ENCODE measurements around the gene ST7. TPM values are rescaled to one million over a fixed set of nuclear protein-coding genes. Genes with fewer than 3 reads are reported as not detected.

Gene ST7
- total RNA-seq, 1 experiment from 2014 or later: 38.2 TPM

- Mint-ChIP-seq H3K27me3 (ENCODE audit: insufficient read depth, unreplicated experiment) (no peaks in the 10 kb centered on the region), H3K27ac (ENCODE audit: unreplicated experiment) (no peak overlapping the region), H3K36me3 (ENCODE audit: insufficient read depth, unreplicated experiment) (peaks cover 20% of the 10 kb centered on the region), H3K4me3 (ENCODE audit: unreplicated experiment) (no peak overlapping the region), H3K4me1 (ENCODE audit: low read depth, unreplicated experiment) (peaks cover 7% of the 10 kb centered on the region), H3K9me3 (ENCODE audit: unreplicated experiment) (no peaks in the 10 kb centered on the region)
- no peaks in the 10 kb centered on the region for H3K27me3 ChIP-seq (replicated peaks; ENCODE audit: control insufficient read depth, insufficient read depth, low read length)
- BruUV-seq (replicated peaks): no TSS peak
- H3K4me3 ChIP-seq (ENCODE audit: low read depth, low read length): no peak overlapping the region
- H3K4me1 ChIP-seq: no peaks in the 10 kb centered on the region
- peaks cover 3% of the 10 kb centered on the region; the same call in 1 of the 2 replicates for H3K36me3 ChIP-seq (ENCODE audit: control insufficient read depth, insufficient read depth, low read length)
- intact Hi-C loops (cut with micrococcal nuclease; ENCODE audit: unreplicated experiment): no loop called here
- DNase-seq: no peak
- no peak for TF ChIP-seq CTCF (IDR thresholded peaks at IDR 0.05; ENCODE audit: insufficient read depth in 1 of 2, low read depth in 1 of 2, low read length in 1 of 2, severe bottlenecking in 1 of 2, unreplicated experiment in 1 of 2)
- ChIA-PET POLR2A (no interaction called here), CTCF (no interaction called here)
- H3K9me3 ChIP-seq: no peaks in the 10 kb centered on the region
Measured at GRCh38 chr7:117218700-117219099, 265.4 kb downstream of the ST7 start.

GRCh38 chr7:117219485-117219884 lies 266.2 kb downstream of the ST7 start:
- H3K36me3 ChIP-seq (ENCODE audit: control insufficient read depth, insufficient read depth, low read length): peaks cover 3% of the 10 kb centered on the region; the same call in 1 of the 2 replicates
- no peaks in the 10 kb centered on the region for H3K27me3 ChIP-seq (replicated peaks; ENCODE audit: control insufficient read depth, insufficient read depth, low read length)
- Mint-ChIP-seq H3K27me3 (ENCODE audit: insufficient read depth, unreplicated experiment) (no peaks in the 10 kb centered on the region), H3K4me1 (ENCODE audit: low read depth, unreplicated experiment) (peaks cover 7% of the 10 kb centered on the region), H3K9me3 (ENCODE audit: unreplicated experiment) (no peaks in the 10 kb centered on the region), H3K27ac (ENCODE audit: unreplicated experiment) (no peak overlapping the region), H3K36me3 (ENCODE audit: insufficient read depth, unreplicated experiment) (peaks cover 20% of the 10 kb centered on the region), H3K4me3 (ENCODE audit: unreplicated experiment) (no peak overlapping the region)
- H3K4me3 ChIP-seq (ENCODE audit: low read depth, low read length): no peak overlapping the region
- BruUV-seq (replicated peaks): no TSS peak
- H3K4me1 ChIP-seq: no peaks in the 10 kb centered on the region
- intact Hi-C loops (cut with micrococcal nuclease; ENCODE audit: unreplicated experiment): no loop called here
- no peaks in the 10 kb centered on the region for H3K9me3 ChIP-seq
- POLR2A ChIA-PET: no interaction called here
- TF ChIP-seq CTCF (IDR thresholded peaks at IDR 0.05; ENCODE audit: insufficient read depth in 1 of 2, low read depth in 1 of 2, low read length in 1 of 2, severe bottlenecking in 1 of 2, unreplicated experiment in 1 of 2): no peak
- CTCF ChIA-PET: no interaction called here
- no peak for DNase-seq

GRCh38 chr7:117220836-117221235 lies 267.5 kb downstream of the ST7 start:
- Mint-ChIP-seq H3K4me3 (ENCODE audit: unreplicated experiment) (no peak overlapping the region), H3K9me3 (ENCODE audit: unreplicated experiment) (no peaks in the 10 kb centered on the region), H3K4me1 (ENCODE audit: low read depth, unreplicated experiment) (peaks cover 7% of the 10 kb centered on the region), H3K36me3 (ENCODE audit: insufficient read depth, unreplicated experiment) (peaks cover 20% of the 10 kb centered on the region), H3K27me3 (ENCODE audit: insufficient read depth, unreplicated experiment) (no peaks in the 10 kb centered on the region), H3K27ac (ENCODE audit: unreplicated experiment) (no peak overlapping the region)
- no peaks in the 10 kb centered on the region for H3K27me3 ChIP-seq (replicated peaks; ENCODE audit: control insufficient read depth, insufficient read depth, low read length)
- TF ChIP-seq CTCF (IDR thresholded peaks at IDR 0.05; ENCODE audit: insufficient read depth in 1 of 2, low read depth in 1 of 2, low read length in 1 of 2, severe bottlenecking in 1 of 2, unreplicated experiment in 1 of 2): no peak
- H3K36me3 ChIP-seq (ENCODE audit: control insufficient read depth, insufficient read depth, low read length): peaks cover 3% of the 10 kb centered on the region; the same call in 1 of the 2 replicates
- POLR2A ChIA-PET: no interaction called here
- H3K4me1 ChIP-seq: no peaks in the 10 kb centered on the region; the same call in 1 of the 2 replicates
- CTCF ChIA-PET: no interaction called here
- H3K9me3 ChIP-seq: no peaks in the 10 kb centered on the region
- H3K4me3 ChIP-seq (ENCODE audit: low read depth, low read length): no peak overlapping the region
- no TSS peak for BruUV-seq (replicated peaks)
- intact Hi-C loops (cut with micrococcal nuclease; ENCODE audit: unreplicated experiment): no loop called here
- DNase-seq: peak in 1 of 2 experiments; percentile 5
